ENCODE results near the gene DUSP10. TPM values are rescaled to one million over a fixed set of nuclear protein-coding genes. Genes with fewer than 3 reads are reported as not detected.

DUSP10 gene
- polyA plus RNA-seq, 1 donor from 2014 or later = 2.0 TPM

DNA sequence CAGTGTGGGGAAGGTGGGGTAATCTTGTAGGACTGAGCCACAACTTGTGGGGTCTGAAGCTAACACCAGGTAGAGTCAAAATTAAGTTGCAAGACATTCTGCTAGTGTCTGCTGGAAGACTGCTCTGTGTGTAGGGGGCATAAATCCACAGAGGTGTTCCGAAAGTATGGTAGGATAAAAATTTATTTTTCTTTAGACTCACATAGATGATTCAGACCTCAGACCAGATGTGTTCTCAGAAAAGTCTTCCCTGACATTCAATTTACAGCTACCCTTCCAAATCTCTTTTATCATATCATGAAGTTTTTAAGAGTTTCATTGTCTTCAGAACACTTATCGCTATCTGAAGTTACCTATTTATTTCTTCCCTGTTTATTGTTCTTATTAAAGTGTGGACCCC, 21.3 kb downstream of the DUSP10 start:
- Histone ChIP-seq H3K27ac (ENCODE audit: low read length) (no peak overlapping the region), H3K4me2 (ENCODE audit: low read length) (no peak overlapping the region)
- TF ChIP-seq SMC3 (conservative IDR thresholded peaks at IDR 0.05; ENCODE audit: poor library complexity) (no peak), EZH2 (IDR thresholded peaks at IDR 0.05; ENCODE audit: borderline replicate concordance, insufficient read depth, low read length, poor library complexity, severe bottlenecking) (no peak), EP300 (conservative IDR thresholded peaks at IDR 0.05; ENCODE audit: poor library complexity, severe bottlenecking) (no peak), REST (IDR thresholded peaks at IDR 0.05; ENCODE audit: borderline replicate concordance) (no peak), CTCF (IDR thresholded peaks at IDR 0.05; ENCODE audit: poor library complexity, severe bottlenecking) (no peak), POLR2AphosphoS5 (IDR thresholded peaks at IDR 0.05) (no peak), MXI1 (conservative IDR thresholded peaks at IDR 0.05; ENCODE audit: poor library complexity, severe bottlenecking) (no peak), TAF1 (IDR thresholded peaks at IDR 0.05; ENCODE audit: low read depth) (no peak), RAD21 (conservative IDR thresholded peaks at IDR 0.05) (no peak)

DNA sequence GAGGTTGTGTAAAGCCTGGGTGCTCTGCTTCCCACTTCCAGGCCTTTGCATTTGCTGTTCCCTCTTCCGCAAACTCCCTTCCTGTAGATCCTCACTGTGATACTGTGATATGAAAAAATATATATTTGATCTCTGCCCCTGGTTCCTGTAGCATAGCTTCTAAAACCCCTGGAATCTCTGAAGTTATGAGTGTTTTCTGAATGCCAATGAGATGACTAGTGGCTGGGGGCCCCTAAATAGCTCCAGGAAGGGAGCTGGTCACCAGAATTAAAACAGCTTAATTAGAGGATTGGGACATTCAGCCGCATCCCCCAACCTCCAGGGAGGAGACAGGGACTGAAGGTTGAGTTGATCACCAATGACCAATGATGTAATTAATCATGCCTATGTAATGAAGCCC, 21.9 kb downstream of the DUSP10 start:
- Histone ChIP-seq H3K9me3 (ENCODE audit: low read length) (no peaks in the 10 kb centered on the region), H3K27me3 (ENCODE audit: insufficient read depth, low read depth, low read length) (no peaks in the 10 kb centered on the region)

More for the DNA sequence above, 21.3 kb downstream of the DUSP10 start:
- H3K9ac ChIP-seq (ENCODE audit: low read length) = no peak overlapping the region
- H3K9me3 ChIP-seq (ENCODE audit: low read length) = no peaks in the 10 kb centered on the region
- no peaks in the 10 kb centered on the region for H3K9me2 ChIP-seq (ENCODE audit: insufficient read depth, low read length)
- no peaks in the 10 kb centered on the region for H4K20me1 ChIP-seq (ENCODE audit: insufficient read depth)
- no peak overlapping the region for H2AFZ ChIP-seq (ENCODE audit: low read depth, low read length)
- peaks cover 2% of the 10 kb centered on the region for H3K79me2 ChIP-seq (replicated peaks; ENCODE audit: insufficient read depth, low read length)
- H3K4me3 ChIP-seq (ENCODE audit: low read length) = no peak overlapping the region
- no peaks in the 10 kb centered on the region for H3K27me3 ChIP-seq (ENCODE audit: insufficient read depth, low read depth, low read length)
- H3K36me3 ChIP-seq (ENCODE audit: insufficient read depth, low read length) = no peaks in the 10 kb centered on the region
- H3F3A ChIP-seq (ENCODE audit: insufficient read depth, low read length, poor library complexity, severe bottlenecking) = no peaks in the 10 kb centered on the region

More for the DNA sequence above, 21.9 kb downstream of the DUSP10 start:
- Histone ChIP-seq H3F3A (ENCODE audit: insufficient read depth, low read length, poor library complexity, severe bottlenecking) (no peaks in the 10 kb centered on the region), H3K36me3 (ENCODE audit: insufficient read depth, low read length) (no peaks in the 10 kb centered on the region), H3K79me2 (replicated peaks; ENCODE audit: insufficient read depth, low read length) (peaks cover 2% of the 10 kb centered on the region), H3K27ac (ENCODE audit: low read length) (no peak overlapping the region), H2AFZ (ENCODE audit: low read depth, low read length) (no peak overlapping the region), H3K9ac (ENCODE audit: low read length) (no peak overlapping the region), H3K4me3 (ENCODE audit: low read length) (no peak overlapping the region), H3K4me2 (ENCODE audit: low read length) (no peak overlapping the region), H4K20me1 (ENCODE audit: insufficient read depth) (no peaks in the 10 kb centered on the region), H3K9me2 (ENCODE audit: insufficient read depth, low read length) (no peaks in the 10 kb centered on the region)
- no peak for TF ChIP-seq POLR2AphosphoS5 (IDR thresholded peaks at IDR 0.05)
- TF ChIP-seq EZH2 (IDR thresholded peaks at IDR 0.05; ENCODE audit: borderline replicate concordance, insufficient read depth, low read length, poor library complexity, severe bottlenecking) = no peak
- no peak for TF ChIP-seq SMC3 (conservative IDR thresholded peaks at IDR 0.05; ENCODE audit: poor library complexity)
- no peak for TF ChIP-seq MXI1 (conservative IDR thresholded peaks at IDR 0.05; ENCODE audit: poor library complexity, severe bottlenecking)
- TF ChIP-seq CTCF (IDR thresholded peaks at IDR 0.05; ENCODE audit: poor library complexity, severe bottlenecking) = no peak
- TF ChIP-seq EP300 (conservative IDR thresholded peaks at IDR 0.05; ENCODE audit: poor library complexity, severe bottlenecking) = no peak
- TF ChIP-seq TAF1 (IDR thresholded peaks at IDR 0.05; ENCODE audit: low read depth) = no peak
- no peak for TF ChIP-seq REST (IDR thresholded peaks at IDR 0.05; ENCODE audit: borderline replicate concordance)
